Panc1 (cell line): ENCODE data around the gene NWD2. TPM values are rescaled to one million over a fixed set of nuclear protein-coding genes. Genes with fewer than 3 reads are reported as not detected.

Experiments
- ATAC-seq: fragments of 200-7000 bp; cut with Tn5 transposase; 2 replicates; pipeline ENCODE4 v1.9.1; 2020; ENCODE audit warnings: mild to moderate bottlenecking, moderate library complexity
- BruUV-seq: library from RNA; stranded (reverse); fragments of 400-500 nt; replicated peaks from 2 replicates; lab custom pipeline; 2021; lab: Mats Ljungman, UMichigan
- CTCF ChIA-PET: fragments of 300-600 bp; sonication (Branson Sonifier 250); formaldehyde crosslinking; loops from one replicate; lab custom pipeline; 2022; ENCODE audit warnings: antibody characterized with exemption; lab: Charles Lee
- POLR2A ChIA-PET: fragments of 300-600 bp; sonication (Branson Sonifier 250); formaldehyde crosslinking; loops from one replicate; lab custom pipeline; 2022; ENCODE audit warnings: antibody characterized with exemption; lab: Charles Lee
- DNase-seq: peaks from one replicate; pipeline ENCODE4 v3.0.0-alpha.2; 2010; ENCODE audit warnings: low read depth, low spot score
- H3K27ac ChIP-seq: 2 replicates; pipeline ENCODE4 v1.5.1; 2011; ENCODE audit warnings: mild to moderate bottlenecking, low read length, inconsistent platforms
- H3K27me3 ChIP-seq: fragments of 200-500 bp; sonication (Bioruptor generic); 2 replicates; pipeline ENCODE4 v1.6.0; 2014; ENCODE audit warnings: low read length, inconsistent platforms; ENCODE audit not compliant: control insufficient read depth, insufficient read depth
- H3K36me3 ChIP-seq: fragments of 200-500 bp; sonication (Bioruptor generic); 2 replicates; pipeline ENCODE4 v1.5.1; 2014; ENCODE audit warnings: inconsistent platforms, mild to moderate bottlenecking, low read length, moderate library complexity; ENCODE audit not compliant: control insufficient read depth, insufficient read depth
- H3K4me1 ChIP-seq: 2 replicates; pipeline ENCODE4 v1.5.1; 2011; ENCODE audit warnings: inconsistent platforms, mild to moderate bottlenecking, low read length, moderate library complexity; ENCODE audit not compliant: control insufficient read depth, insufficient read depth
- H3K4me3 ChIP-seq, 2 experiments: 2 replicates each; pipeline ENCODE4 v1.5.1; 2011 to 2012; ENCODE audit warnings: low read depth in 2 of 2, low read length in 2 of 2, mild to moderate bottlenecking in 2 of 2, inconsistent platforms in 1 of 2, moderate library complexity in 1 of 2
- H3K9me3 ChIP-seq: fragments of 200-500 bp; sonication (Bioruptor generic); 2 replicates; pipeline ENCODE4 v1.5.1; 2014; ENCODE audit warnings: low read depth, mild to moderate bottlenecking, inconsistent platforms, low read length, moderate library complexity; ENCODE audit not compliant: control insufficient read depth, insufficient read depth
- POLR2AphosphoS5 ChIP-seq: IDR thresholded peaks from 2 replicates; pipeline ENCODE4 v1.6.1; 2012; ENCODE audit warnings: mild to moderate bottlenecking, low read depth, low read length, moderate library complexity
- SIN3A ChIP-seq: IDR thresholded peaks from 2 replicates; pipeline ENCODE4 v1.6.1; 2012; ENCODE audit warnings: low read depth, mild to moderate bottlenecking, low read length, moderate library complexity, borderline replicate concordance; ENCODE audit not compliant: insufficient read depth
- in situ Hi-C: cut with HindIII; loops from 2 replicates; pipeline ENCODE4 v1.10.0; 2016; ENCODE audit warnings: low sequenced_read_pairs, low pct_unique_long_range_greater_than_20kb
- intact Hi-C: fragments of 100-400 bp; cut with micrococcal nuclease; formaldehyde crosslinking; loops from one replicate; pipeline ENCODE4 v1.10.0; 2022; ENCODE audit not compliant: unreplicated experiment
- total RNA-seq: library from RNA; stranded (reverse); gene quantifications from one replicate; pipeline ENCODE4 v1.2.1, GENCODE V29; 2021; ENCODE audit not compliant: unreplicated experiment
- TF ChIP-seq, protein P1 (sequence below), 2 experiments: IDR thresholded peaks; 2 replicates each; pipeline ENCODE4 v1.6.1; 2011 to 2012; ENCODE audit warnings: low read depth in 2 of 2, control low read depth in 1 of 2, low read length in 1 of 2, mild to moderate bottlenecking in 1 of 2, moderate library complexity in 1 of 2; ENCODE audit not compliant: insufficient read depth in 1 of 2
- TF ChIP-seq, protein P2 (sequence below): fragments of 450-650 bp; IDR thresholded peaks from 2 replicates; pipeline ENCODE4 v1.5.1; 2017; ENCODE audit warnings: mild to moderate bottlenecking

The NWD2 gene
- total RNA-seq, 1 experiment from 2014 or later = not detected

GRCh38 chr4:37451656-37452055, 207.1 kb downstream of the NWD2 start:
- in situ Hi-C loops (no loop called here), intact Hi-C loops (loop anchor here (5.0 to 10.0 kb wide), 2 partner anchors 351 to 583 kb away; no protein-coding TSS in a partner anchor)
- H3K36me3 ChIP-seq = no peaks in the 10 kb centered on the region
- POLR2A ChIA-PET = no interaction called here
- TF ChIP-seq, protein P1, sequence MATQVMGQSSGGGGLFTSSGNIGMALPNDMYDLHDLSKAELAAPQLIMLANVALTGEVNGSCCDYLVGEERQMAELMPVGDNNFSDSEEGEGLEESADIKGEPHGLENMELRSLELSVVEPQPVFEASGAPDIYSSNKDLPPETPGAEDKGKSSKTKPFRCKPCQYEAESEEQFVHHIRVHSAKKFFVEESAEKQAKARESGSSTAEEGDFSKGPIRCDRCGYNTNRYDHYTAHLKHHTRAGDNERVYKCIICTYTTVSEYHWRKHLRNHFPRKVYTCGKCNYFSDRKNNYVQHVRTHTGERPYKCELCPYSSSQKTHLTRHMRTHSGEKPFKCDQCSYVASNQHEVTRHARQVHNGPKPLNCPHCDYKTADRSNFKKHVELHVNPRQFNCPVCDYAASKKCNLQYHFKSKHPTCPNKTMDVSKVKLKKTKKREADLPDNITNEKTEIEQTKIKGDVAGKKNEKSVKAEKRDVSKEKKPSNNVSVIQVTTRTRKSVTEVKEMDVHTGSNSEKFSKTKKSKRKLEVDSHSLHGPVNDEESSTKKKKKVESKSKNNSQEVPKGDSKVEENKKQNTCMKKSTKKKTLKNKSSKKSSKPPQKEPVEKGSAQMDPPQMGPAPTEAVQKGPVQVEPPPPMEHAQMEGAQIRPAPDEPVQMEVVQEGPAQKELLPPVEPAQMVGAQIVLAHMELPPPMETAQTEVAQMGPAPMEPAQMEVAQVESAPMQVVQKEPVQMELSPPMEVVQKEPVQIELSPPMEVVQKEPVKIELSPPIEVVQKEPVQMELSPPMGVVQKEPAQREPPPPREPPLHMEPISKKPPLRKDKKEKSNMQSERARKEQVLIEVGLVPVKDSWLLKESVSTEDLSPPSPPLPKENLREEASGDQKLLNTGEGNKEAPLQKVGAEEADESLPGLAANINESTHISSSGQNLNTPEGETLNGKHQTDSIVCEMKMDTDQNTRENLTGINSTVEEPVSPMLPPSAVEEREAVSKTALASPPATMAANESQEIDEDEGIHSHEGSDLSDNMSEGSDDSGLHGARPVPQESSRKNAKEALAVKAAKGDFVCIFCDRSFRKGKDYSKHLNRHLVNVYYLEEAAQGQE (IDR thresholded peaks at IDR 0.05; ENCODE audit: insufficient read depth in 1 of 2, low read depth in 2 of 2, low read length in 1 of 2) = no peak
- no peak for TF ChIP-seq SIN3A
- no peak for TF ChIP-seq POLR2AphosphoS5
- TF ChIP-seq, protein P2, sequence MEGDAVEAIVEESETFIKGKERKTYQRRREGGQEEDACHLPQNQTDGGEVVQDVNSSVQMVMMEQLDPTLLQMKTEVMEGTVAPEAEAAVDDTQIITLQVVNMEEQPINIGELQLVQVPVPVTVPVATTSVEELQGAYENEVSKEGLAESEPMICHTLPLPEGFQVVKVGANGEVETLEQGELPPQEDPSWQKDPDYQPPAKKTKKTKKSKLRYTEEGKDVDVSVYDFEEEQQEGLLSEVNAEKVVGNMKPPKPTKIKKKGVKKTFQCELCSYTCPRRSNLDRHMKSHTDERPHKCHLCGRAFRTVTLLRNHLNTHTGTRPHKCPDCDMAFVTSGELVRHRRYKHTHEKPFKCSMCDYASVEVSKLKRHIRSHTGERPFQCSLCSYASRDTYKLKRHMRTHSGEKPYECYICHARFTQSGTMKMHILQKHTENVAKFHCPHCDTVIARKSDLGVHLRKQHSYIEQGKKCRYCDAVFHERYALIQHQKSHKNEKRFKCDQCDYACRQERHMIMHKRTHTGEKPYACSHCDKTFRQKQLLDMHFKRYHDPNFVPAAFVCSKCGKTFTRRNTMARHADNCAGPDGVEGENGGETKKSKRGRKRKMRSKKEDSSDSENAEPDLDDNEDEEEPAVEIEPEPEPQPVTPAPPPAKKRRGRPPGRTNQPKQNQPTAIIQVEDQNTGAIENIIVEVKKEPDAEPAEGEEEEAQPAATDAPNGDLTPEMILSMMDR = no peak
- CTCF ChIA-PET = no interaction called here
- H3K27me3 ChIP-seq = peaks cover 16% of the 10 kb centered on the region
- H3K4me3 ChIP-seq = no peak overlapping the region
- no peak overlapping the region for H3K27ac ChIP-seq
- DNase-seq (no peak), ATAC-seq (no peak)
- H3K4me1 ChIP-seq = no peaks in the 10 kb centered on the region
- H3K9me3 ChIP-seq = no peaks in the 10 kb centered on the region
- BruUV-seq = no TSS peak

DNA sequence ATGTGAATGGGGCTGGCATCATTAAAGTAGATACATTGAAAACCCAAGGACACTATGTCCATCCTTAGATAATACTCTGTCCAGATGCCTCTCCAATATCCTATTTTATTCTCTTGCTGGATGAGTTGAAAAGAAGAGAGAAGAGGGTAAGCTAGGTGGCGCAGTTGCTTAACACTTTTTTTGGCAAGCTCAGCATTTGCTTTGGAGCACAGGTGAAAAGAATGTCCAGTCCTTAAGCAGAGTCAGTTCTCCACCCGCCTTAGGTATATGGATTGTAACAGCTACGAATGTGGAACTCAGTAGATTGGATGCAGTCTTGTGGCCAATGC, 208.4 kb downstream of the NWD2 start:
- H3K27me3 ChIP-seq = peaks cover 13% of the 10 kb centered on the region
- intact Hi-C loops (loop anchor here (1.0 to 10.0 kb wide), 3 partner anchors 116 to 582 kb away; no protein-coding TSS in a partner anchor), in situ Hi-C loops (no loop called here)
- H3K4me3 ChIP-seq = peak overlapping the region in 1 of 2 experiments; percentile 60; a peak in 2 of 4 replicates
- H3K27ac ChIP-seq = no peak overlapping the region
- TF ChIP-seq, protein P2 = peak; percentile 69
- TF ChIP-seq, protein P1 (IDR thresholded peaks at IDR 0.05; ENCODE audit: insufficient read depth in 1 of 2, low read depth in 2 of 2, low read length in 1 of 2) = no peak
- ATAC-seq (peak; percentile 82), DNase-seq (peak; percentile 50)
- no peaks in the 10 kb centered on the region for H3K36me3 ChIP-seq
- no TSS peak for BruUV-seq
- ChIA-PET CTCF (interaction anchor here (1.0 kb wide), 2 partner anchors 75 to 112 kb away, joined by 3 to 5 read pairs; no protein-coding TSS in a partner anchor), POLR2A (no interaction called here)
- H3K4me1 ChIP-seq = no peaks in the 10 kb centered on the region
- H3K9me3 ChIP-seq = no peaks in the 10 kb centered on the region
